Keratinocyte (primary cell): ENCODE results near the gene EIF4G1.

ENCODE experiments used
- EZH2 ChIP-seq: IDR thresholded peaks from one replicate; pipeline ENCODE4 v1.6.1; 2012; ENCODE audit warnings: inconsistent platforms, mild to moderate bottlenecking, low read length, moderate library complexity
- TF ChIP-seq, protein P1 (sequence below), 3 experiments: IDR thresholded peaks in 1 of 3; conservative IDR thresholded peaks in 1 of 3; optimal IDR thresholded peaks in 1 of 3; 2 replicates in 2 of 3; 3 replicates in 1 of 3; pipeline versions ENCODE3 to v1.5.1; 2011; ENCODE audit warnings: low read length in 3 of 3, mild to moderate bottlenecking in 3 of 3, moderate library complexity in 2 of 3, control low read depth in 1 of 3, inconsistent platforms in 1 of 3; ENCODE audit not compliant: insufficient read depth in 2 of 3; ENCODE audit errors: extremely low read depth in 1 of 3

DNA sequence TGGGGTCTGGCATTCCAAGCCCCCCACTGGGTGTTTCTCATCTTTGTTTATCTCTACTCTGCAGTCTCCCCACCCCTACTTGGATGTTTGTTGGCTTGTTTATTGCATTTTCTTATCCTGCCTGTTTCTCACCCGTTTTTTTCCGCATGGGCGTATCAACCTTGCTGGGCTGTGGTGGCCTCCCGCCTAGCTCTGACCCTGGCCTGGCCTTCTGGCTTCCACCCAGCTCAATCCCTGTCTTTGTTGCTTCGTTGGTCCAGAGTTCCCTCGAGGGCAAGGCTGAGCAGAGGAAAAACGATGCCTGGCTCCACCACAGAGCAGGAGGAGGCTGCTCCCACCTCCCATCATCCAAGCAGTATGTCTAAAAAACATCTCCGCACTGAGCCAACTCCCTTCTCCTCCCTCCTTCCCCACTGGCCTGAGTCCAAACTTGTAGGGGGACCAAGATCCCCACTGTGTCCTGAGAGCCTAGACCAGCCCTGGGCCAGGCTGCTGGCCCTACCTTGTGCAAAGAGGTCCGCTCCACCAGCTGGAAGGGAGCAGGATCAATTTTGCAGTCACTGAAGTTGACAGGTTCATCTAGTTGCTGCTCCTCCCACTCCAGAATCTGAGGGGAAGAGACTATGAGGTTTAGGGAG lies 37.2 kb downstream of the EIF4G1 start:
- TF ChIP-seq, protein P1, sequence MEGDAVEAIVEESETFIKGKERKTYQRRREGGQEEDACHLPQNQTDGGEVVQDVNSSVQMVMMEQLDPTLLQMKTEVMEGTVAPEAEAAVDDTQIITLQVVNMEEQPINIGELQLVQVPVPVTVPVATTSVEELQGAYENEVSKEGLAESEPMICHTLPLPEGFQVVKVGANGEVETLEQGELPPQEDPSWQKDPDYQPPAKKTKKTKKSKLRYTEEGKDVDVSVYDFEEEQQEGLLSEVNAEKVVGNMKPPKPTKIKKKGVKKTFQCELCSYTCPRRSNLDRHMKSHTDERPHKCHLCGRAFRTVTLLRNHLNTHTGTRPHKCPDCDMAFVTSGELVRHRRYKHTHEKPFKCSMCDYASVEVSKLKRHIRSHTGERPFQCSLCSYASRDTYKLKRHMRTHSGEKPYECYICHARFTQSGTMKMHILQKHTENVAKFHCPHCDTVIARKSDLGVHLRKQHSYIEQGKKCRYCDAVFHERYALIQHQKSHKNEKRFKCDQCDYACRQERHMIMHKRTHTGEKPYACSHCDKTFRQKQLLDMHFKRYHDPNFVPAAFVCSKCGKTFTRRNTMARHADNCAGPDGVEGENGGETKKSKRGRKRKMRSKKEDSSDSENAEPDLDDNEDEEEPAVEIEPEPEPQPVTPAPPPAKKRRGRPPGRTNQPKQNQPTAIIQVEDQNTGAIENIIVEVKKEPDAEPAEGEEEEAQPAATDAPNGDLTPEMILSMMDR (optimal IDR thresholded peaks at IDR 0.05 in 1 of 3, IDR thresholded peaks at IDR 0.05 in 1 of 3, conservative IDR thresholded peaks at IDR 0.05 in 1 of 3; ENCODE audit: extremely low read depth in 1 of 3, insufficient read depth in 2 of 3, low read length in 3 of 3): no peak
- TF ChIP-seq EZH2: no peak
